Mesendoderm (in vitro differentiated cells): ENCODE measurements around the gene SNRPA.

Experiments used
- DNase-seq: peaks from one replicate; pipeline ENCODE4 v3.0.0; 2013
- H2AK5ac ChIP-seq: 2 replicates; pipeline ENCODE4 v1.6.1; 2013; ENCODE audit warnings: low read length, inconsistent platforms
- H2BK120ac ChIP-seq: 2 replicates; pipeline ENCODE4 v1.6.1; 2013; ENCODE audit warnings: low read depth, mild to moderate bottlenecking, low read length, moderate library complexity, mixed read lengths
- H2BK15ac ChIP-seq: replicated peaks from 2 replicates; pipeline ENCODE4 v1.6.1; 2013; ENCODE audit warnings: low read depth, mild to moderate bottlenecking, moderate library complexity
- H2BK5ac ChIP-seq: 2 replicates; pipeline ENCODE4 v1.6.1; 2013; ENCODE audit warnings: low read length, inconsistent platforms
- H3K18ac ChIP-seq: 2 replicates; pipeline ENCODE4 v1.6.1; 2013; ENCODE audit warnings: mild to moderate bottlenecking, low read length, mixed read lengths
- H3K23ac ChIP-seq: one replicate; pipeline ENCODE4 v1.6.1; 2013; ENCODE audit warnings: low read length
- H3K27ac ChIP-seq: 2 replicates; pipeline ENCODE4 v1.5.1; 2013; ENCODE audit warnings: low read depth, mild to moderate bottlenecking, inconsistent platforms, low read length, moderate library complexity
- H3K27me3 ChIP-seq: 2 replicates; pipeline ENCODE4 v1.6.1; 2013; ENCODE audit warnings: low read length, control low read depth, mild to moderate bottlenecking, inconsistent platforms; ENCODE audit not compliant: insufficient read depth, poor library complexity
- H3K36me3 ChIP-seq: 2 replicates; pipeline ENCODE4 v1.6.1; 2013; ENCODE audit warnings: low read length, inconsistent platforms; ENCODE audit not compliant: control insufficient read depth, insufficient read depth
- H3K4ac ChIP-seq: one replicate; pipeline ENCODE4 v1.6.1; 2013; ENCODE audit warnings: low read depth, mild to moderate bottlenecking, low read length, moderate library complexity
- H3K4me1 ChIP-seq: 2 replicates; pipeline ENCODE4 v1.6.1; 2013; ENCODE audit warnings: low read depth, low read length, inconsistent platforms; ENCODE audit not compliant: control insufficient read depth
- H3K4me2 ChIP-seq: 2 replicates; pipeline ENCODE4 v1.6.1; 2013; ENCODE audit warnings: low read length
- H3K4me3 ChIP-seq: 2 replicates; pipeline ENCODE4 v1.5.1; 2013; ENCODE audit warnings: mild to moderate bottlenecking, low read length
- H3K56ac ChIP-seq: one replicate; pipeline ENCODE4 v1.6.1; 2013; ENCODE audit warnings: low read length
- H3K79me1 ChIP-seq: 2 replicates; pipeline ENCODE4 v1.6.1; 2013; ENCODE audit warnings: low read length, inconsistent platforms
- H3K79me2 ChIP-seq: 2 replicates; pipeline ENCODE4 v1.6.1; 2013; ENCODE audit warnings: mild to moderate bottlenecking, low read length; ENCODE audit not compliant: control insufficient read depth, insufficient read depth
- H3K9ac ChIP-seq: 2 replicates; pipeline ENCODE4 v1.6.1; 2013; ENCODE audit warnings: low read length, inconsistent platforms
- H4K5ac ChIP-seq: one replicate; pipeline ENCODE4 v1.6.1; 2013; ENCODE audit warnings: low read length
- H4K8ac ChIP-seq: one replicate; pipeline ENCODE4 v1.6.1; 2013; ENCODE audit warnings: low read depth, mild to moderate bottlenecking, control low read depth, low read length, moderate library complexity
- WGBS: extraction: QIAGEN DNeasy Blood & Tissue Kit; methylation state at CpG from one replicate; pipeline ENCODE4 v1.1.7; 2013; ENCODE audit warnings: low lambda C conversion rate, missing lambda C conversion rate; ENCODE audit not compliant: insufficient coverage; ENCODE audit errors: extremely low coverage; 5-methylcytosine and 5-hydroxymethylcytosine counted together

SNRPA gene

GRCh38 chr19:40752257-40752781 lies 1.3 kb downstream of the SNRPA start:
- no peak overlapping the region for H4K8ac ChIP-seq
- no peak overlapping the region for H2BK120ac ChIP-seq
- peak overlapping the region; percentile 81 for H3K9ac ChIP-seq
- H3K36me3 ChIP-seq = peaks cover 5% of the 10 kb centered on the region
- peaks cover 58% of the 10 kb centered on the region for H3K79me2 ChIP-seq
- H3K79me1 ChIP-seq = peaks cover 14% of the 10 kb centered on the region
- H3K4me2 ChIP-seq = peak overlapping the region; percentile 67
- no peak overlapping the region for H2BK15ac ChIP-seq
- H3K23ac ChIP-seq = no peak overlapping the region
- no peak overlapping the region for H3K27ac ChIP-seq
- no peak overlapping the region for H4K5ac ChIP-seq
- no peak for DNase-seq
- no peak overlapping the region for H2AK5ac ChIP-seq
- H3K4me1 ChIP-seq = peaks cover 8% of the 10 kb centered on the region
- no peak overlapping the region for H3K4ac ChIP-seq
- H3K4me3 ChIP-seq = peak overlapping the region; percentile 60
- peak overlapping the region; percentile 90 for H3K56ac ChIP-seq
- H3K18ac ChIP-seq = no peak overlapping the region
- whole genome bisulfite sequencing = no CpG with 5 or more reads among the region's 12 CpGs
- H2BK5ac ChIP-seq = no peak overlapping the region
- H3K27me3 ChIP-seq = no peaks in the 10 kb centered on the region

GRCh38 chr19:40754611-40755247 lies 3.7 kb downstream of the SNRPA start:
- no peak overlapping the region for H3K27ac ChIP-seq
- peak overlapping the region; percentile 27 for H3K9ac ChIP-seq
- peaks cover 6% of the 10 kb centered on the region for H3K4me1 ChIP-seq
- no peak overlapping the region for H2BK15ac ChIP-seq
- peaks cover 63% of the 10 kb centered on the region for H3K79me2 ChIP-seq
- peak overlapping the region; percentile 58 for H3K56ac ChIP-seq
- no peak overlapping the region for H2BK120ac ChIP-seq
- WGBS = no CpG with 5 or more reads among the region's 9 CpGs
- H4K5ac ChIP-seq = no peak overlapping the region
- H3K27me3 ChIP-seq = no peaks in the 10 kb centered on the region
- DNase-seq = no peak
- no peak overlapping the region for H3K23ac ChIP-seq
- peaks cover 15% of the 10 kb centered on the region for H3K79me1 ChIP-seq
- no peak overlapping the region for H2BK5ac ChIP-seq
- no peak overlapping the region for H2AK5ac ChIP-seq
- H3K4me3 ChIP-seq = no peak overlapping the region
- peak overlapping the region; percentile 43 for H3K4me2 ChIP-seq
- no peak overlapping the region for H3K4ac ChIP-seq
- no peak overlapping the region for H4K8ac ChIP-seq
- peaks cover 13% of the 10 kb centered on the region for H3K36me3 ChIP-seq
- no peak overlapping the region for H3K18ac ChIP-seq

- no peaks in the 10 kb centered on the region for H3K27me3 ChIP-seq
- peaks cover 16% of the 10 kb centered on the region for H3K36me3 ChIP-seq
- H3K4me1 ChIP-seq = peaks cover 4% of the 10 kb centered on the region
- H3K79me1 ChIP-seq = peaks cover 12% of the 10 kb centered on the region
- no peak overlapping the region for H3K4me2 ChIP-seq
- no CpG with 5 or more reads among the region's 3 CpGs for WGBS
- H2BK5ac ChIP-seq = no peak overlapping the region
- no peak overlapping the region for H3K9ac ChIP-seq
- no peak for DNase-seq
- H2BK15ac ChIP-seq = no peak overlapping the region
- no peak overlapping the region for H2BK120ac ChIP-seq
- H3K79me2 ChIP-seq = peaks cover 64% of the 10 kb centered on the region
- no peak overlapping the region for H3K23ac ChIP-seq
- no peak overlapping the region for H4K5ac ChIP-seq
- no peak overlapping the region for H3K4me3 ChIP-seq
- no peak overlapping the region for H3K4ac ChIP-seq
- no peak overlapping the region for H4K8ac ChIP-seq
- no peak overlapping the region for H3K56ac ChIP-seq
- no peak overlapping the region for H2AK5ac ChIP-seq
- no peak overlapping the region for H3K18ac ChIP-seq
- H3K27ac ChIP-seq = no peak overlapping the region
Measured at GRCh38 chr19:40755248-40755624, 4.2 kb downstream of the SNRPA start.

DNA sequence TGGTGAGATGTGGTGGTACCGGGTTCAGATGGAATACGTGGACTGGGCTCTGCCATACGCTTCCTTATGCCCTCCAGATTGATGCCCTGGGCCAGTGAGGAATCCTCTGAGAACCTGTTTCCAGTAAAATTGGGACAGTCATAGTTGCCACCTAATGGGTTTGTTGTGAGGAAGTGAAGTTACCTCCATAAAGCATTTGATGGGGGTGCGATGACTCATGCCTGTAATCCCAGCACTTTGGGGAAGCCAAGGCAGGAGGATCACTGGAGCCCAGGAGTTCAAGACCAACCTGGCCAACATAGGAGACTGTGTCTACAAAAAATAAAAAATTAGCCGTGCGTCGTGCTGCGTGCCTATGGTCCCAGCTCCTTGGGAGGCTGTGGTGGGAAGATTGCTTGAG lies 4.8 kb downstream of the SNRPA start:
- peaks cover 18% of the 10 kb centered on the region for H3K36me3 ChIP-seq

DNA sequence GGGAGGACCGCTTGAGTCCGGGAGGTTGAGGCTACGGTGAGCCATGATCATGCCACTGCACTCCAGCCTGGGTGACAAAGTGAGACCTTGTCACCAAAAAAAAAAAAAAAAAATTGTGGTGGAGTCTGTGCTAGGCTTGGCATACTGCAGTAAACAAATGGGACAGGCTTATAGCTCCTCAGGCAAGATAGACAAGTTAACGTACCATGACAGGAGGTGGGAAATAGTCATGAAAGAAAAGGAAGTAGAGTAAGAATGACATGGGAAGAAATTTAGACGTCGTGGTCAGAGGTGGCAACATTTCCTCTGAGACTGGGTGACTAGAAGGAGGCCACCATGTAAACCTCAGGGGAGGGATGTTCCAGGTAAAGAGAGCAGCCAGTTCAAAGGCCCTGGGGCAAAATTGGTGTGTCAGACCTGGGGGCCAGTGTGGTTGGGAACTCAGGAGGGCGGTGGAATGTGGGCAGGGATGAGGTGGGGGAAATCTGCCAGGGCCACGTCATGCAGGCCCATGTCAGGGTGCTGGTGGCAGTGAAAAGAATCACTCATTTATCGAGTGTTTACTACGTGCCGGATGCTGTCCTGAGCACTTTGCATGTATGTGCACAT lies 5.6 kb downstream of the SNRPA start:
- no peak overlapping the region for H4K8ac ChIP-seq
- peaks cover 18% of the 10 kb centered on the region for H3K36me3 ChIP-seq
- no peak overlapping the region for H3K27ac ChIP-seq

More for the DNA sequence above, 4.8 kb downstream of the SNRPA start:
- no peak for DNase-seq
- H3K18ac ChIP-seq = no peak overlapping the region
- no peak overlapping the region for H2BK5ac ChIP-seq
- H3K23ac ChIP-seq = no peak overlapping the region
- H3K9ac ChIP-seq = no peak overlapping the region
- no peak overlapping the region for H2BK15ac ChIP-seq
- no peaks in the 10 kb centered on the region for H3K27me3 ChIP-seq
- H3K4me2 ChIP-seq = no peak overlapping the region
- H4K5ac ChIP-seq = no peak overlapping the region
- no peak overlapping the region for H2BK120ac ChIP-seq
- no peak overlapping the region for H3K4ac ChIP-seq
- peaks cover 67% of the 10 kb centered on the region for H3K79me2 ChIP-seq
- no peak overlapping the region for H3K4me3 ChIP-seq
- no peak overlapping the region for H3K56ac ChIP-seq
- H3K79me1 ChIP-seq = peaks cover 12% of the 10 kb centered on the region
- WGBS = no CpG with 5 or more reads among the region's 8 CpGs
- no peak overlapping the region for H2AK5ac ChIP-seq
- no peak overlapping the region for H4K8ac ChIP-seq
- no peak overlapping the region for H3K27ac ChIP-seq
- H3K4me1 ChIP-seq = peaks cover 4% of the 10 kb centered on the region

More for the DNA sequence above, 5.6 kb downstream of the SNRPA start:
- Histone ChIP-seq H3K79me2 (peaks cover 61% of the 10 kb centered on the region), H3K18ac (no peak overlapping the region), H4K5ac (no peak overlapping the region), H2BK15ac (no peak overlapping the region), H3K23ac (no peak overlapping the region), H3K4me3 (no peak overlapping the region), H2AK5ac (no peak overlapping the region), H3K4me1 (peaks cover 4% of the 10 kb centered on the region), H3K4ac (no peak overlapping the region), H2BK120ac (no peak overlapping the region), H2BK5ac (no peak overlapping the region), H3K4me2 (no peak overlapping the region), H3K27me3 (no peaks in the 10 kb centered on the region), H3K79me1 (peaks cover 12% of the 10 kb centered on the region), H3K9ac (no peak overlapping the region), H3K56ac (no peak overlapping the region)
- no peak for DNase-seq
- WGBS = no CpG with 5 or more reads among the region's 11 CpGs
